Measurements from ENCODE around the gene LINGO1.

Gene LINGO1

DNA sequence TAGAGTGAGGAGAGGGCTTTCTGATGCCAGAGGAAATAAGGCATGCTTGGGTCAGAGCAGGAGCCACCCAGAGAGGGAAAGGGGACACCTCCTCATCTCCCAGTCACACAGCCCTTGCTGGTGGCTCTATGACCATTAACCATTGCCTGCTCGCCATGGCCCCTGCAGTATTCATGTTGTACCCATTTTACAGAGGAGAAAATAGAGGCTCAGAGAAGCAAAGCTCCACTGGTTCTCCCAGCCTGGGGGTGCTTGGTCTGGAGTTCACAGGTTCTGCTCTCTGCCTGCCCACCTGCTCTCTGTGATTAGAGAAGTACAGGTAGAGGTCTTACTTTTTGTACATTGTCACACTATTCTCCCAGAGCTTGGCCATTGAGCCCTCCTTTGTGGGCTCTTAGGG lies 56.2 kb downstream of the LINGO1 start:
- TF ChIP-seq, protein P1, sequence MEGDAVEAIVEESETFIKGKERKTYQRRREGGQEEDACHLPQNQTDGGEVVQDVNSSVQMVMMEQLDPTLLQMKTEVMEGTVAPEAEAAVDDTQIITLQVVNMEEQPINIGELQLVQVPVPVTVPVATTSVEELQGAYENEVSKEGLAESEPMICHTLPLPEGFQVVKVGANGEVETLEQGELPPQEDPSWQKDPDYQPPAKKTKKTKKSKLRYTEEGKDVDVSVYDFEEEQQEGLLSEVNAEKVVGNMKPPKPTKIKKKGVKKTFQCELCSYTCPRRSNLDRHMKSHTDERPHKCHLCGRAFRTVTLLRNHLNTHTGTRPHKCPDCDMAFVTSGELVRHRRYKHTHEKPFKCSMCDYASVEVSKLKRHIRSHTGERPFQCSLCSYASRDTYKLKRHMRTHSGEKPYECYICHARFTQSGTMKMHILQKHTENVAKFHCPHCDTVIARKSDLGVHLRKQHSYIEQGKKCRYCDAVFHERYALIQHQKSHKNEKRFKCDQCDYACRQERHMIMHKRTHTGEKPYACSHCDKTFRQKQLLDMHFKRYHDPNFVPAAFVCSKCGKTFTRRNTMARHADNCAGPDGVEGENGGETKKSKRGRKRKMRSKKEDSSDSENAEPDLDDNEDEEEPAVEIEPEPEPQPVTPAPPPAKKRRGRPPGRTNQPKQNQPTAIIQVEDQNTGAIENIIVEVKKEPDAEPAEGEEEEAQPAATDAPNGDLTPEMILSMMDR (IDR thresholded peaks at IDR 0.05; ENCODE audit: extremely low read depth, insufficient read depth, missing control alignments), result no peak
- in situ Hi-C loops (cut with MboI; ENCODE audit: low pct_unique_long_range_greater_than_20kb, low sequenced_read_pairs, unreplicated experiment), result no loop called here
- DNase-seq (ENCODE audit: low spot score), result no peak

DNA sequence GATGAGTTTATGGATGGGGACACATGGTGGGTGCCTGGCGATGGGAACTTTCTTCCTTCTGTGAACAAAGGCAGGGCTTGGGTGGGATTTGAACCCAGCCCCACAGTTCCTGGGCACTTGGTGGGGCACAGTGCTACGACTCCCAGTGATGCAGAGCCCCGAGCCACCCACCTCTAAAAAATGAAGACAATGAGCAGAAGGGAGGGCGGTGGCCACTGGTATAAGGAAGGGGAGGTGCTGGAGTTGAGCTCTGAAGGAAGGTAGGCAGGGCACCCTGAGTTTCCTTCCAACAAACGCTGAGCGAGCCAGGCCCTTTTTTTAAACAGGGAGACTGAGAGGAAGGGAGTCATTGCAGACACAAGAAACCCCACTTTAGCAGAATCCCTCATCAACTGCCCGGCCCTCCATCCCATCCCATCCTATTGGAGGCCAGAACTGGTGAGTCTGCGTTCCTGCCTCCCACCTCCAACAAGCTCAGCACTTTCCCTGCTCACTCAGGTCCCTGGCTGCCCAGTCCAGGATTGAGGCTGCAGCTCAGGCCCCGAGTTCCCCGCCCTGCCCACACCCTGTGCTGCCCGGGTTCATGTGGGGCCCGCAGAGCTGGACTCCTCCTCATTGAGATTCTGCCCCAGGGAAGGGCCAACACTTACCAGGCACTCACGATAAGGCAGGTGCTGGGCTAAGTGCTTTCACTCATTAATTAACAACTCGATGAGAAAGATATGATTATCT lies 57.3 kb downstream of the LINGO1 start:
- in situ Hi-C loops (cut with MboI; ENCODE audit: low pct_unique_long_range_greater_than_20kb, low sequenced_read_pairs, unreplicated experiment), result no loop called here
- TF ChIP-seq, protein P1 (IDR thresholded peaks at IDR 0.05; ENCODE audit: extremely low read depth, insufficient read depth, missing control alignments), result no peak
- DNase-seq (ENCODE audit: low spot score), result no peak

DNA sequence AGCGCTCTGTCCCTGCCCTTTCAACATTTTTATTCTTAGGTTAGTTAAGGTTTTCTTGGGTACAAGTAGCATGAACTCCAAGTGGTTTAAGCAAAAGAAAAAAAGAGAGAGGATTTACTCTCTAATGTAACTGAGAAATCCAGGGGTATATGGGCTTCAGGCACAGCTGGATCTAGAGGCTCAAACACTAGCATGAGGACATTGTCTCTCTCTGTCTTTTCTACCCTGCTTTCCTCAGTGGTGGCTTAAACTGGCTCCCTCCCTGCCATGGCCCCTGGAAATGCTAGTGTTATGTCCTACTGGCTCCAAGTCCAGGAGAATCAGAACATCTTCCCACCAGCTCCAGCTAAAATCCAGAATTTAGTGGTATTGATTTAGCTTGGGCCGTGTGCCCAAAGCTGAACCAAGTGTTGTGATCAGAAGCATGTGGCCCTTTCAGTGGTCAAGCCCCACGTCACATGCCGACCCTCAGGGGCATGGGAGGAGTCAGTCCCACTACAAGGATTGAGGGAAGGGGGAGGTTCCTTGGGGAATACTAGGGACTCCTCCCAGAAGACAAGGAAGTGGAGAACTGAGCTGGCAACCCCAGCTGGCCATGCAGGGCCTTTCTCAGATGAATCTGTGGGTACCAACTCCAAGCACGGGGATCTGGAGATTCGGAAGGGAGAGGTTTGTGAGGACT lies 58.0 kb downstream of the LINGO1 start:
- in situ Hi-C loops (cut with MboI; ENCODE audit: low pct_unique_long_range_greater_than_20kb, low sequenced_read_pairs, unreplicated experiment), result no loop called here
- DNase-seq (ENCODE audit: low spot score), result no peak
- TF ChIP-seq, protein P1 (IDR thresholded peaks at IDR 0.05; ENCODE audit: extremely low read depth, insufficient read depth, missing control alignments), result no peak

DNA sequence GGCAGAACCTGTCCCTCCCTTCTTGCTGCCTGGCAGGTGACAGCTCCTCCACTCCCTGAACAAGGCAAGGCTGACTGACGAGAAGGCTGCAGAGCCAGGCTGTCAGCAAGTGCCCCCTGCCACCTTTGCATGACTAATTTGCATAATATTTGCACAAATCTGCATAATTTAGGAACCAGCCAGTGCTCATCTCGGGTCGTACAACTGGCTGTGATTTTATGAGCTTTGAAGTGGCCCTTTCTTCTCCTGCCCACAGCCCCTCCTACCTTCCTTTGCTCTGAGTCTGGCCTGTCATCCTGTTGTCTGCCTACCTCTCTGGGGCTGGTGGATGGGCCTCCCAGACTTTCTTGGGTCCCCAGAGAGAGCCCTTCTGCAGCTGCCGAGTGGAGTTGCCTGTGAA lies 58.9 kb downstream of the LINGO1 start:
- no peak for DNase-seq (ENCODE audit: low spot score)
- TF ChIP-seq, protein P1 (IDR thresholded peaks at IDR 0.05; ENCODE audit: extremely low read depth, insufficient read depth, missing control alignments), result no peak
- in situ Hi-C loops (cut with MboI; ENCODE audit: low pct_unique_long_range_greater_than_20kb, low sequenced_read_pairs, unreplicated experiment), result no loop called here

DNA sequence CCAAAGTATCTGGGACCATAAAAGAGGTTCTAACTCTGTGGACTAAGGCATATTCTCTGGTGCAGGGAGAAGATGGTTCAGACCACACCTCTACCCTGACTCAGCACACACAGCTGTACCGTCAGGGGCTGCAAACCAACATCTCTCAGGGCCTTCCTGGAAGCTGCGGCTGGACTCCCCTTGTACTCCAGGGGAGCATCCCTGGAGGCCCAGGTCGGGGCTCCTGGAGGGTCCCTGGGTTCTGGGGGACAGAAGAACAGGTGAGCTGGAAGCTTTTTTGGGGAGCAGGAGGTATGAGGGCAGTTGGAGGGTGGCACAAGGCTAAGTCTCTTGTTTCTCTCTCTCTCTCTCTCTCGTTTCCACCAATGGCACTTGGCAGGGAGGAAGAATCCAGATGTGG lies 60.5 kb downstream of the LINGO1 start:
- no peak for DNase-seq (ENCODE audit: low spot score)
- TF ChIP-seq, protein P1 (IDR thresholded peaks at IDR 0.05; ENCODE audit: extremely low read depth, insufficient read depth, missing control alignments), result no peak
- in situ Hi-C loops (cut with MboI; ENCODE audit: low pct_unique_long_range_greater_than_20kb, low sequenced_read_pairs, unreplicated experiment), result no loop called here

DNA sequence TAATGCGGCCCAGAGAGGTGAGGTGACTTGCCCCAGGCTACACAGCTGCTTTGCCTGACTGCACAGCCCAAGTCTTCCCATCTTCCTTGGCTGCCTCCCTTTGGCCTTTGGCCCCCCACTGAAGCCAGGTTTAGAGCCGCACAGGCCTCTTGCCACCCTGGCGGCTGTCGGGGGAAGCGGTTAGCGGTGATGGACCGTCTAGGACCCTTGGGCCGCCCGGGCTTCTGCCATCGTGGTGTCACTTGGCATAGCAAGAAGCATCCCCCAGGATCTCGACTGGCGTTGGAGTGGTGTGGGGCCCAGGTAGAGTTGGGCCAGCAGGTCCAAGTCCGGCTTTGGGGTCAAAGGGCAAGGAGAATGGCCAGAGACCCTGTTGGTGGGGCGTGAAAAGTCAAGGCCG lies 61.0 kb downstream of the LINGO1 start:
- in situ Hi-C loops (cut with MboI; ENCODE audit: low pct_unique_long_range_greater_than_20kb, low sequenced_read_pairs, unreplicated experiment), result no loop called here
- DNase-seq (ENCODE audit: low spot score), result no peak
- TF ChIP-seq, protein P1 (IDR thresholded peaks at IDR 0.05; ENCODE audit: extremely low read depth, insufficient read depth, missing control alignments), result no peak
